ENCODE results near the gene HCN1. TPM values are rescaled to one million over a fixed set of nuclear protein-coding genes. Genes with fewer than 3 reads are reported as not detected.

Gene HCN1
- total and polyA plus RNA-seq, 2 of the 4 experiments (the other 2 are of a cell fraction): not detected

DNA sequence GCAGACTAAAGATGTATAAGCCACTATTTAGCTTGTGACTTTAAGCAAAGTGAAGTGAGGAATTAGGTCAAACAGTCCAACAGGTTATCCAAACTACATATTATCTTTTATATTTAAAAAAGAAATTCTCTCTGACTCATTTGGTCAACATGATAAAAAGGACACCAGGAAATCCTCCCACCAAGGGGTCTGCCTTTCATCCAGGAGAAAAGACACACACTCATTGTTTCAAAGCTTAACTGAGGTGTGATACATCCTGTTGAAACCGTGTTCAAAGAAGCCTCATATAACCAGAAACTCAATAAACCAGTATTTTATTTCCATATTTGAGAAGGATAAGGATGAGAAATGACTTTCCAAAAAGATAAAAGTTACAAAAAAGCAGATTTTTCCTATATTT is 417.1 kb downstream of the HCN1 start:
- TF ChIP-seq RCOR1 (IDR thresholded peaks at IDR 0.05; ENCODE audit: insufficient replicate concordance, low read length): no peak
- TF ChIP-seq BHLHE40 (IDR thresholded peaks at IDR 0.05; ENCODE audit: low read depth, low read length): no peak
- TF ChIP-seq POLR2A (IDR thresholded peaks at IDR 0.05; ENCODE audit: low read depth, low read length): no peak
- no peak for TF ChIP-seq MAZ (IDR thresholded peaks at IDR 0.05; ENCODE audit: borderline replicate concordance, low read depth, low read length)
- TF ChIP-seq MAFK (IDR thresholded peaks at IDR 0.05; ENCODE audit: low read depth, low read length): no peak
- no peak for TF ChIP-seq MXI1 (IDR thresholded peaks at IDR 0.05; ENCODE audit: borderline replicate concordance, low read depth, low read length)
- no peak for TF ChIP-seq FOS (IDR thresholded peaks at IDR 0.05; ENCODE audit: low read depth, low read length)
- TF ChIP-seq, protein P1, sequence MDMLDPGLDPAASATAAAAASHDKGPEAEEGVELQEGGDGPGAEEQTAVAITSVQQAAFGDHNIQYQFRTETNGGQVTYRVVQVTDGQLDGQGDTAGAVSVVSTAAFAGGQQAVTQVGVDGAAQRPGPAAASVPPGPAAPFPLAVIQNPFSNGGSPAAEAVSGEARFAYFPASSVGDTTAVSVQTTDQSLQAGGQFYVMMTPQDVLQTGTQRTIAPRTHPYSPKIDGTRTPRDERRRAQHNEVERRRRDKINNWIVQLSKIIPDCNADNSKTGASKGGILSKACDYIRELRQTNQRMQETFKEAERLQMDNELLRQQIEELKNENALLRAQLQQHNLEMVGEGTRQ (IDR thresholded peaks at IDR 0.05; ENCODE audit: low read depth, low read length): no peak
- TF ChIP-seq CHD1 (IDR thresholded peaks at IDR 0.05; ENCODE audit: low read depth, low read length): no peak
- TF ChIP-seq CTCF (conservative IDR thresholded peaks at IDR 0.05; ENCODE audit: low read depth, low read length): no peak
- no peak for TF ChIP-seq RFX5 (IDR thresholded peaks at IDR 0.05; ENCODE audit: low read depth, low read length)
- no peak for TF ChIP-seq SMC3 (IDR thresholded peaks at IDR 0.05; ENCODE audit: low read depth, low read length)
- TF ChIP-seq NFE2L2 (IDR thresholded peaks at IDR 0.05; ENCODE audit: low read depth, low read length): no peak
- no peak for TF ChIP-seq RAD21 (IDR thresholded peaks at IDR 0.05; ENCODE audit: low read length)
- no peak for TF ChIP-seq CEBPB (IDR thresholded peaks at IDR 0.05; ENCODE audit: low read depth, low read length)
- TF ChIP-seq, protein P2, sequence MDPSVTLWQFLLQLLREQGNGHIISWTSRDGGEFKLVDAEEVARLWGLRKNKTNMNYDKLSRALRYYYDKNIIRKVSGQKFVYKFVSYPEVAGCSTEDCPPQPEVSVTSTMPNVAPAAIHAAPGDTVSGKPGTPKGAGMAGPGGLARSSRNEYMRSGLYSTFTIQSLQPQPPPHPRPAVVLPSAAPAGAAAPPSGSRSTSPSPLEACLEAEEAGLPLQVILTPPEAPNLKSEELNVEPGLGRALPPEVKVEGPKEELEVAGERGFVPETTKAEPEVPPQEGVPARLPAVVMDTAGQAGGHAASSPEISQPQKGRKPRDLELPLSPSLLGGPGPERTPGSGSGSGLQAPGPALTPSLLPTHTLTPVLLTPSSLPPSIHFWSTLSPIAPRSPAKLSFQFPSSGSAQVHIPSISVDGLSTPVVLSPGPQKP (IDR thresholded peaks at IDR 0.05; ENCODE audit: borderline replicate concordance, low read depth, low read length): no peak
- no peak overlapping the region for H3K14ac ChIP-seq (replicated peaks; ENCODE audit: low read depth, low read length)
- ChIA-PET POLR2A (ENCODE audit: unreplicated experiment) (no interaction called here), CTCF (no interaction called here)
- WGBS, 2 experiments (ENCODE audit: extremely low coverage in 2 of 2, insufficient read length in 1 of 2): no CpG with 5 or more reads among the region's 1 CpG
- H2BK5ac ChIP-seq (ENCODE audit: low read depth, low read length, poor library complexity, severe bottlenecking): no peak overlapping the region
- no peak overlapping the region for H4K91ac ChIP-seq (ENCODE audit: insufficient read depth, low read depth, low read length)
- H3K27me3 ChIP-seq (ENCODE audit: control insufficient read depth, insufficient read depth, low read length): no peaks in the 10 kb centered on the region
- no peak overlapping the region for H2AFZ ChIP-seq (replicated peaks; ENCODE audit: low read length, poor library complexity)
- no peaks in the 10 kb centered on the region for H3K79me1 ChIP-seq (ENCODE audit: low read depth in 1 of 2, low read length in 2 of 2)
- dilution Hi-C loops (cut with HindIII; ENCODE audit: low sequenced_read_pairs, unreplicated experiment) (no loop called here), intact Hi-C loops (cut with micrococcal nuclease) (no loop called here), in situ Hi-C loops (cut with MboI; ENCODE audit: low sequenced_read_pairs) (no loop called here)
- H2BK20ac ChIP-seq (ENCODE audit: low read depth, low read length): no peak overlapping the region
- H3K9me3 ChIP-seq (ENCODE audit: control insufficient read depth, insufficient read depth, low read length): no peaks in the 10 kb centered on the region
- no peak overlapping the region for H3K9ac ChIP-seq (ENCODE audit: low read depth, low read length)
- no peak overlapping the region for H2BK120ac ChIP-seq (ENCODE audit: low read depth, low read length)
- H4K5ac ChIP-seq (ENCODE audit: low read depth, low read length): no peak overlapping the region
- no peaks in the 10 kb centered on the region for H3K36me3 ChIP-seq (ENCODE audit: control insufficient read depth, insufficient read depth, low read length)
- H3K18ac ChIP-seq (ENCODE audit: low read depth, low read length): no peak overlapping the region
- no peak overlapping the region for H3K4me2 ChIP-seq (ENCODE audit: low read depth, low read length)
- H3K4me3 ChIP-seq (ENCODE audit: insufficient read depth, low read depth, low read length): no peak overlapping the region
- H4K8ac ChIP-seq (ENCODE audit: low read depth in 2 of 2, low read length in 2 of 2): no peak overlapping the region
- ATAC-seq (ENCODE audit: low read depth): no peak
- no peak overlapping the region for H3K4ac ChIP-seq (ENCODE audit: low read depth, low read length)
- H2AK9ac ChIP-seq (replicated peaks; ENCODE audit: low read depth, low read length, poor library complexity): no peak overlapping the region
- H3K23ac ChIP-seq (ENCODE audit: low read depth, low read length): no peak overlapping the region
- H4K20me1 ChIP-seq (ENCODE audit: insufficient read depth, low read length): no peaks in the 10 kb centered on the region
- no peak overlapping the region for H2BK15ac ChIP-seq (ENCODE audit: low read depth, low read length)
- H3K9me1 ChIP-seq (ENCODE audit: insufficient read depth, low read length): no peaks in the 10 kb centered on the region
- no peak for DNase-seq
- H3K56ac ChIP-seq (ENCODE audit: extremely low read depth, insufficient read depth, low read length): no peak overlapping the region
- no peak overlapping the region for H2AK5ac ChIP-seq (ENCODE audit: low read depth, low read length)
- no TSS peak for BruUV-seq (replicated peaks)
- no peaks in the 10 kb centered on the region for H3K4me1 ChIP-seq (ENCODE audit: control insufficient read depth, insufficient read depth, low read length)
- no peak overlapping the region for H3K27ac ChIP-seq (ENCODE audit: insufficient read depth, low read length)

Measured in IMR-90 (cell line).